WERI-Rb-1 (cell line): ENCODE results near the gene NAALADL2.

Source experiments
- DNase-seq: peaks from one replicate; pipeline ENCODE4 v3.0.0-alpha.2; 2020
- H3K27ac ChIP-seq: fragments of 250-450 bp; sonication (Bioruptor Pico); 2 replicates; pipeline ENCODE4 v1.5.1; 2020; ENCODE audit warnings: mild to moderate bottlenecking, moderate library complexity
- H3K27me3 ChIP-seq: fragments of 250-450 bp; sonication (Bioruptor Pico); 2 replicates; pipeline ENCODE4 v1.5.1; 2021; ENCODE audit warnings: mild to moderate bottlenecking, low read depth, moderate library complexity; ENCODE audit not compliant: insufficient read depth, severe bottlenecking
- H3K36me3 ChIP-seq: fragments of 250-450 bp; sonication (Bioruptor Pico); 2 replicates; pipeline ENCODE4 v1.5.1; 2020; ENCODE audit warnings: mild to moderate bottlenecking, moderate library complexity
- H3K4me3 ChIP-seq: 2 replicates; pipeline ENCODE4 v1.5.1; 2011; ENCODE audit warnings: low read depth, mild to moderate bottlenecking, control low read depth, low read length
- H3K9me3 ChIP-seq: fragments of 250-450 bp; sonication (Bioruptor Pico); 2 replicates; pipeline ENCODE4 v1.5.1; 2021; ENCODE audit warnings: mild to moderate bottlenecking, moderate library complexity; ENCODE audit not compliant: severe bottlenecking
- TF ChIP-seq, protein P1 (sequence below): IDR thresholded peaks from 2 replicates; pipeline ENCODE4 v1.5.1; 2011; ENCODE audit warnings: low read depth, mild to moderate bottlenecking, control low read depth, inconsistent platforms, low read length

Gene NAALADL2

DNA sequence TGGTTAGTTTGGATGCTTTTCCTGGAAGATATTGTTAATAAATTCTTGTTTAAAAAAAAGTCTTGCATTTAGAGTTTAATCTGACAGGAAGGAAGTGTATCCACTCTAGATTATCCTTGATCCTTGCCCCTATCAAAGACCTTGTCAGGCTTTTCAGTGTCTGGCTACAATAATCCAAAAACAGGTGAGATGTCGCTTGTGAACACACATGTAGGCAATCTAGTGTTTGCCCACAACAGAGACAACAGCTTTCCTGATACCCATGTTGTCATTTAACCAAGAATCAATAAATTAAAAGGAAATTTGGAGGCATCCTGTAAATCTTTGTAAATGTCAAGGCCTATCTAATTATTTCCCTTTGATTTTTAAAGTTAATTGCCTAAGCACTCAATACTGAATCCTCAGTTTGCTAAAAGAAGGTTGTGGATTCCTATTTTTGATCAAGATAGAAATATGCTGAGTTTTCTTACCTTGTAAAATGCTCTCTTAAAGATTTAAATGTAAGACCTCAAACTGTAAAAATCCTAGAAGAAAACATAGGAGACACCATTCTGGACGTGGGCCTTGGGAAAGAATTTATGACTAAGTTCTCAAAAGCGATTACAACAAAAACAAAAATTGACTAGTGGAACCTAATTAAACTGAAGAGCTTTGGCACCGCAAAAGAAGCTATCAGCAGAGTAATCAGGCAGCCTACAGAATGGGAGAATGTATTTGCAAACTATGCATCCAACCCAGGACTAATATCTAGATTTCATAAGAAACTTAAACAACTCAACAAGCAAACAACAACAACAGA, 207.7 kb downstream of the NAALADL2 start:
- TF ChIP-seq, protein P1, sequence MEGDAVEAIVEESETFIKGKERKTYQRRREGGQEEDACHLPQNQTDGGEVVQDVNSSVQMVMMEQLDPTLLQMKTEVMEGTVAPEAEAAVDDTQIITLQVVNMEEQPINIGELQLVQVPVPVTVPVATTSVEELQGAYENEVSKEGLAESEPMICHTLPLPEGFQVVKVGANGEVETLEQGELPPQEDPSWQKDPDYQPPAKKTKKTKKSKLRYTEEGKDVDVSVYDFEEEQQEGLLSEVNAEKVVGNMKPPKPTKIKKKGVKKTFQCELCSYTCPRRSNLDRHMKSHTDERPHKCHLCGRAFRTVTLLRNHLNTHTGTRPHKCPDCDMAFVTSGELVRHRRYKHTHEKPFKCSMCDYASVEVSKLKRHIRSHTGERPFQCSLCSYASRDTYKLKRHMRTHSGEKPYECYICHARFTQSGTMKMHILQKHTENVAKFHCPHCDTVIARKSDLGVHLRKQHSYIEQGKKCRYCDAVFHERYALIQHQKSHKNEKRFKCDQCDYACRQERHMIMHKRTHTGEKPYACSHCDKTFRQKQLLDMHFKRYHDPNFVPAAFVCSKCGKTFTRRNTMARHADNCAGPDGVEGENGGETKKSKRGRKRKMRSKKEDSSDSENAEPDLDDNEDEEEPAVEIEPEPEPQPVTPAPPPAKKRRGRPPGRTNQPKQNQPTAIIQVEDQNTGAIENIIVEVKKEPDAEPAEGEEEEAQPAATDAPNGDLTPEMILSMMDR: no peak
- Histone ChIP-seq H3K27me3 (no peaks in the 10 kb centered on the region), H3K9me3 (no peaks in the 10 kb centered on the region), H3K4me3 (no peak overlapping the region), H3K27ac (no peak overlapping the region), H3K36me3 (no peaks in the 10 kb centered on the region)
- no peak for DNase-seq

DNA sequence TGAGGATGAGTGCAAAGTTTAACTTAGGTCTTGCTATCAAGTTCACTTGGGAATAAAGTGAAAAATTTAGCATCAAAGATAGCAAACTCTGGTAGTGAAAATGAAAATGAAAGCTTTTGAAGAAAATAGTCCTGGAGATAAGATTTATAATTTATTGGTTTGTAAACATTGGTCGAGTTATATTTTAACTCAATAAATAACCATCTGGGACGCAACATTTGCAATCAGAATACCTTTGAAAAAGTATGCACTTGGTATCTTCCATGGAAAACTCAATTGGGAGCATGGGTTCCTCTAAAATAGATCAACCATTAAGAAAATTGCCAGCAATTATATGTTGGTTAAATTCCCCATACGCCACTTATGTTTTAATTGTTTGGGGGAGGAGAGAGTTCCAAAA, 209.5 kb downstream of the NAALADL2 start:
- H3K4me3 ChIP-seq: no peak overlapping the region
- no peak for DNase-seq
- no peaks in the 10 kb centered on the region for H3K36me3 ChIP-seq

GRCh38 chr3:175070946-175071345, 211.8 kb downstream of the NAALADL2 start:
- no peaks in the 10 kb centered on the region for H3K36me3 ChIP-seq
- H3K27ac ChIP-seq: no peak overlapping the region
- H3K27me3 ChIP-seq: no peaks in the 10 kb centered on the region
- no peaks in the 10 kb centered on the region for H3K9me3 ChIP-seq
- TF ChIP-seq, protein P1: no peak
- DNase-seq: no peak
- H3K4me3 ChIP-seq: no peak overlapping the region

More for the DNA sequence above, 209.5 kb downstream of the NAALADL2 start:
- TF ChIP-seq, protein P1: no peak
- Histone ChIP-seq H3K9me3 (no peaks in the 10 kb centered on the region), H3K27me3 (no peaks in the 10 kb centered on the region), H3K27ac (no peak overlapping the region)

- H3K9me3 ChIP-seq: no peaks in the 10 kb centered on the region
Measured at GRCh38 chr3:175073219-175073905, 214.2 kb downstream of the NAALADL2 start.

GRCh38 chr3:175075269-175075668, 216.1 kb downstream of the NAALADL2 start:
- H3K9me3 ChIP-seq: no peaks in the 10 kb centered on the region
- no peaks in the 10 kb centered on the region for H3K36me3 ChIP-seq
- no peak for DNase-seq
- no peak overlapping the region for H3K4me3 ChIP-seq
- no peaks in the 10 kb centered on the region for H3K27me3 ChIP-seq
- H3K27ac ChIP-seq: no peak overlapping the region
- TF ChIP-seq, protein P1: no peak

More at GRCh38 chr3:175073219-175073905, 214.2 kb downstream of the NAALADL2 start:
- Histone ChIP-seq H3K27ac (no peak overlapping the region), H3K27me3 (no peaks in the 10 kb centered on the region), H3K4me3 (no peak overlapping the region), H3K36me3 (no peaks in the 10 kb centered on the region)
- no peak for DNase-seq
- TF ChIP-seq, protein P1: no peak
